Liver (tissue), 9 donors: Measurements from ENCODE around the gene GZMH. TPM values are rescaled to one million over a fixed set of nuclear protein-coding genes. Genes with fewer than 3 reads are reported as not detected.

Source experiments
- DNase-seq: peaks from one replicate; pipeline ENCODE4 v3.0.0-alpha.2; 2017; ENCODE audit warnings: low spot score
- H3K27ac ChIP-seq, 2 donors: one replicate each; pipeline ENCODE4 v1.7.0; 2013; ENCODE audit warnings: inconsistent platforms in 2 of 2, low read length in 2 of 2, control low read depth in 1 of 2, low read depth in 1 of 2, mild to moderate bottlenecking in 1 of 2
- H3K27me3 ChIP-seq, 4 donors: one replicate each; pipeline versions ENCODE4 v1.6.1 to v1.7.0; 2013; ENCODE audit warnings: low read length in 3 of 4, inconsistent platforms in 1 of 4, mild to moderate bottlenecking in 1 of 4, moderate library complexity in 1 of 4; ENCODE audit not compliant: control insufficient read depth in 4 of 4, insufficient read depth in 4 of 4
- H3K36me3 ChIP-seq, 4 donors: one replicate each; pipeline versions ENCODE4 v1.6.1 to v1.7.0; 2013; ENCODE audit warnings: low read length in 3 of 4, mild to moderate bottlenecking in 3 of 4, low read depth in 1 of 4, moderate library complexity in 1 of 4; ENCODE audit not compliant: control insufficient read depth in 4 of 4, insufficient read depth in 3 of 4
- H3K4me1 ChIP-seq, 4 donors: one replicate each; pipeline versions ENCODE4 v1.6.1 to v1.7.0; 2013; ENCODE audit warnings: low read length in 3 of 4, mild to moderate bottlenecking in 3 of 4, moderate library complexity in 1 of 4; ENCODE audit not compliant: control insufficient read depth in 4 of 4, insufficient read depth in 4 of 4
- H3K4me3 ChIP-seq, 3 donors: one replicate each; pipeline versions ENCODE4 v1.6.1 to v1.7.0; 2013; ENCODE audit warnings: low read length in 3 of 3, control low read depth in 1 of 3, low read depth in 1 of 3, mild to moderate bottlenecking in 1 of 3
- H3K9ac ChIP-seq, 2 donors: one replicate each; pipeline ENCODE4 v1.7.0; 2013; ENCODE audit warnings: low read length in 2 of 2, mild to moderate bottlenecking in 2 of 2, moderate library complexity in 2 of 2, control low read depth in 1 of 2, low read depth in 1 of 2
- H3K9me3 ChIP-seq, 4 donors: one replicate each; pipeline versions ENCODE4 v1.6.1 to v1.7.0; 2013; ENCODE audit warnings: low read length in 3 of 4; ENCODE audit not compliant: control insufficient read depth in 4 of 4
- EGR1 ChIP-seq, 2 donors: IDR thresholded peaks; 2 replicates each; pipeline ENCODE4 v1.6.1; 2016 to 2018; ENCODE audit warnings: antibody characterized with exemption in 2 of 2, low read depth in 2 of 2
- FOXA2 ChIP-seq: IDR thresholded peaks from 2 replicates; pipeline ENCODE4 v1.6.1; 2016; ENCODE audit warnings: antibody characterized with exemption
- GABPA ChIP-seq, 2 donors: IDR thresholded peaks in 1 of 2; conservative IDR thresholded peaks in 1 of 2; 2 replicates each; pipeline ENCODE4 v1.6.1; 2016; ENCODE audit warnings: antibody characterized with exemption in 2 of 2, mild to moderate bottlenecking in 1 of 2, moderate library complexity in 1 of 2
- HNF4A ChIP-seq, 2 donors: conservative IDR thresholded peaks; 2 replicates each; pipeline ENCODE4 v1.6.1; 2016; ENCODE audit warnings: antibody characterized with exemption in 2 of 2, mild to moderate bottlenecking in 2 of 2
- JUND ChIP-seq, 2 donors: IDR thresholded peaks; 2 replicates each; pipeline ENCODE4 v1.6.1; 2016; ENCODE audit warnings: antibody characterized with exemption in 2 of 2
- NR2F2 ChIP-seq: IDR thresholded peaks from 2 replicates; pipeline ENCODE4 v1.6.1; 2016; ENCODE audit warnings: antibody characterized with exemption
- RAD21 ChIP-seq, 2 donors: IDR thresholded peaks; 2 replicates each; pipeline ENCODE4 v1.6.1; 2016; ENCODE audit warnings: antibody characterized with exemption in 2 of 2, mild to moderate bottlenecking in 2 of 2
- RXRA ChIP-seq, 2 donors: IDR thresholded peaks; 2 replicates each; pipeline ENCODE4 v1.6.1; 2017 to 2018; ENCODE audit warnings: antibody characterized with exemption in 2 of 2, mild to moderate bottlenecking in 1 of 2
- SP1 ChIP-seq: IDR thresholded peaks from 2 replicates; pipeline ENCODE4 v1.6.1; 2018; ENCODE audit warnings: antibody characterized with exemption, mild to moderate bottlenecking
- TAF1 ChIP-seq: conservative IDR thresholded peaks from 2 replicates; pipeline ENCODE4 v1.6.1; 2016; ENCODE audit warnings: antibody characterized with exemption, mild to moderate bottlenecking
- YY1 ChIP-seq: IDR thresholded peaks from 2 replicates; pipeline ENCODE4 v1.6.1; 2016; ENCODE audit warnings: antibody characterized with exemption, mild to moderate bottlenecking
- WGBS: extraction: QIAGEN DNeasy Blood & Tissue Kit; methylation state at CpG from one replicate; pipeline ENCODE4 v1.1.7; 2013; 5-methylcytosine and 5-hydroxymethylcytosine counted together
- polyA plus RNA-seq, 2 donors: library from polyadenylated mRNA; stranded (reverse) in 1 of 2; unstranded in 1 of 2; fragments of 200-250 nt in 1 of 2; fragments of >200 nt in 1 of 2; fragmentation: Nextera tagmentation in 1 of 2; extraction: Ambion mirVana in 1 of 2; gene quantifications; one replicate each; pipeline versions ENCODE4 v1.2.1 to v1.2.3, GENCODE V29; 2013 to 2015
- total RNA-seq, 2 donors: library from RNA; depleted of rRNA; stranded (reverse); fragments of >200 nt; gene quantifications; one replicate each; pipeline ENCODE4 v1.2.3, GENCODE V29; 2014
- TF ChIP-seq, protein P1 (sequence below): IDR thresholded peaks from 2 replicates; pipeline ENCODE4 v1.6.1; 2016; ENCODE audit warnings: antibody characterized with exemption
- TF ChIP-seq, protein P2 (sequence below): IDR thresholded peaks from 2 replicates; pipeline ENCODE4 v1.6.1; 2016; ENCODE audit warnings: antibody characterized with exemption
- TF ChIP-seq, protein P3 (sequence below): IDR thresholded peaks from 2 replicates; pipeline ENCODE4 v1.6.1; 2016; ENCODE audit warnings: antibody characterized with exemption, mild to moderate bottlenecking
- TF ChIP-seq, protein P4 (sequence below): fragments of 150-350 bp; IDR thresholded peaks from 2 replicates; pipeline ENCODE4 v1.5.1; 2017; ENCODE audit warnings: improper control_type of control experiment, low read depth, low read length; ENCODE audit not compliant: missing input control
- donor health status: healthy.
- donor health status: healthy.
- donor health status: healthy.
- donor health status: healthy.
- donor health status: healthy.

GZMH gene
- total and polyA plus RNA-seq, 4 donors, result 0.28 to 1.6 (median 0.55) TPM

DNA sequence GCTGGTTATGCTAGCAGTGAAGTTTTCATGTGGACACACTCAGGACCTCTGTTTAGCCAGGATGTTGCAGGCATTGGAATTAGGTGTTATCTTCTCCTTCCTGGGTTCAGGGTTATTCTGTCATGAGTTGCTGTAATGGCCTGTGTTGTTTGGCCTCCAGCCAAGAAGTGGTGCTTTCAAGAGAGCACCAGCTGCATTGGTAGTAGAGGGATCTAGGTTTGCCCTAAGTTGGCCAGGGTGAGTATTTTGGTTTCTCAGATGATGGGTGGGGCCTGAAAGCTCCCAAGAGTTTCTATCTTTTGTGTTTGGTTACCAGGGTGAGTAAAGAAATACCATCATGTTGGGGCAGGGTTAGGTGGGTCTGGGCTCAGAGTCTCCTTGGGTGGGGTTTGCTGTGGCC lies 2.7 kb upstream of the GZMH start:
- no peak overlapping the region for H3K4me3 ChIP-seq
- H3K9me3 ChIP-seq, result no peaks in the 10 kb centered on the region
- TF ChIP-seq, protein P1, sequence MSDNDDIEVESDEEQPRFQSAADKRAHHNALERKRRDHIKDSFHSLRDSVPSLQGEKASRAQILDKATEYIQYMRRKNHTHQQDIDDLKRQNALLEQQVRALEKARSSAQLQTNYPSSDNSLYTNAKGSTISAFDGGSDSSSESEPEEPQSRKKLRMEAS, result no peak
- TF ChIP-seq HNF4A (conservative IDR thresholded peaks at IDR 0.05), result no peak
- TF ChIP-seq TAF1, result no peak
- no peak for TF ChIP-seq GABPA (IDR thresholded peaks at IDR 0.05 in 1 of 2, conservative IDR thresholded peaks at IDR 0.05 in 1 of 2)
- no peaks in the 10 kb centered on the region for H3K4me1 ChIP-seq
- H3K27ac ChIP-seq, result no peak overlapping the region
- no peak overlapping the region for H3K9ac ChIP-seq
- no peak for DNase-seq
- no peaks in the 10 kb centered on the region for H3K36me3 ChIP-seq
- H3K27me3 ChIP-seq, result no peaks in the 10 kb centered on the region

DNA sequence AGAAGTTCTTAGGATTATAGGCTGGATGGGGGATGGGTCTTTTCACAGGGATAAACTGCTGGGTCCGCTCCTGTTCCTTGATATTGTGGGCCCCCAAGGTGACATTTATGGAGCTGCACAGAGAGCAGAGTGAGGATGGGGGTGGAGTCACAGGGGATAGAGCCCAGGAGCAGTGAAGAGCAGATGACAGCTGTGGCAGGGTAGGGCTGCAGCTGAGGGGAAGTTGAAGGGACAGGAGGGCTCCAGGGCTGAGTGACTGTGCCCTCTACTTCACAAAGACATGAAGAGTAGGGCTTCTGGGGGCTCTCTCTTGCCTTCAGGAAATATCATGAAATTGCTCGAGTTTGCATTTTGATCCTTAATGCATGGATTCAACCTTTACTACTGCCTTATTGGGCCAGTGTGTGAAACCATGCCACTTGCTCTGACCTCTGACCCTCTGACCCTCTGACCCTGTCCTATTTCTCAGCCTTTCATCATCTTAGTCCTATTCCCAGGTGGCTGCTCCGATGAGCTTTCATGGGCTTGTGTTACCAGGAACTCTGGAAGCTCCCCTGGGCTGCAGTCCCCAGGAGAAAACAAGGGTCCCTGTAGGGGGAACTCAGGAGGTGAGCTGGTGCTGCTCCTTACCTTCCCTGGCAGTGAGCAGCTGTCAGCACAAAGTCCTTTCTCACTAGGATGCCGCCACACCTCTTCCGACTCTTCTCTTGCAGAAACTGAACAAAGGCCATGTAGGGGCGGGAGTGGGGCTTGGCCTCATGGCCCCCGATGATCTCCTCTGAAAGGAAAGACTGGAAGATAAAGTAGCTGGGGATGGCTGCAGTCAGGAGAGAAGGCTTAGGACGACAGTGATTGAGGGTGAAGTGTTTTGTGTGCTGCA lies 1.6 kb downstream of the GZMH start:
- 66% methylated on average over 8 of the region's 8 CpGs for WGBS
- H3K9me3 ChIP-seq, result no peaks in the 10 kb centered on the region
- H3K4me1 ChIP-seq, result no peaks in the 10 kb centered on the region
- H3K4me3 ChIP-seq, result no peak overlapping the region
- no peaks in the 10 kb centered on the region for H3K36me3 ChIP-seq
- H3K27me3 ChIP-seq, result no peaks in the 10 kb centered on the region
- no peak overlapping the region for H3K27ac ChIP-seq
- no peak for TF ChIP-seq RAD21 (IDR thresholded peaks at IDR 0.05)
- peak; percentile 15 for TF ChIP-seq NR2F2
- no peak overlapping the region for H3K9ac ChIP-seq
- DNase-seq, result no peak

DNA sequence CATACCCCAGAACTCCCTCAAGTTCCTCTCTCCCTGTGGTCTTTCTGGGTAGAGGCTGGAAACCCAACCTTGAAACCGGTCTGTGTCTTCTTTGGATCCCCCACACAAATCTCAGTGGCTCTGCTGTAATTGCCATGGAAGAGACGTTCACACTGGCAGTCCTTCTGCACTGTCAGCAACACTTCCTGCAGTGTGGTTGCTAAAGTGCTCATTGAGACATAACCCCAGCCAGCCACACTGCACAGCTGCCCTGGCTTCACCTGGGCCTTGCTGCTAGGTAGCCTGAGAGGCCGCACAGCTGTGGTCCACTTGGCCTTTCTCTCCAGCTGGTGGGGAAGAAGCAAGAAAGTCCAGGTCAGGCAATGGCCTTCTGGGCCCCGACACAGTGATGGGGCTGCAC lies 2.4 kb downstream of the GZMH start:
- Histone ChIP-seq H3K4me3 (no peak overlapping the region), H3K9me3 (no peaks in the 10 kb centered on the region), H3K4me1 (no peaks in the 10 kb centered on the region), H3K36me3 (no peaks in the 10 kb centered on the region), H3K27ac (no peak overlapping the region), H3K27me3 (no peaks in the 10 kb centered on the region), H3K9ac (no peak overlapping the region)
- TF ChIP-seq FOXA2, result no peak
- TF ChIP-seq, protein P2, sequence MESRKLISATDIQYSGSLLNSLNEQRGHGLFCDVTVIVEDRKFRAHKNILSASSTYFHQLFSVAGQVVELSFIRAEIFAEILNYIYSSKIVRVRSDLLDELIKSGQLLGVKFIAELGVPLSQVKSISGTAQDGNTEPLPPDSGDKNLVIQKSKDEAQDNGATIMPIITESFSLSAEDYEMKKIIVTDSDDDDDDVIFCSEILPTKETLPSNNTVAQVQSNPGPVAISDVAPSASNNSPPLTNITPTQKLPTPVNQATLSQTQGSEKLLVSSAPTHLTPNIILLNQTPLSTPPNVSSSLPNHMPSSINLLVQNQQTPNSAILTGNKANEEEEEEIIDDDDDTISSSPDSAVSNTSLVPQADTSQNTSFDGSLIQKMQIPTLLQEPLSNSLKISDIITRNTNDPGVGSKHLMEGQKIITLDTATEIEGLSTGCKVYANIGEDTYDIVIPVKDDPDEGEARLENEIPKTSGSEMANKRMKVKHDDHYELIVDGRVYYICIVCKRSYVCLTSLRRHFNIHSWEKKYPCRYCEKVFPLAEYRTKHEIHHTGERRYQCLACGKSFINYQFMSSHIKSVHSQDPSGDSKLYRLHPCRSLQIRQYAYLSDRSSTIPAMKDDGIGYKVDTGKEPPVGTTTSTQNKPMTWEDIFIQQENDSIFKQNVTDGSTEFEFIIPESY, result no peak
- TF ChIP-seq JUND (IDR thresholded peaks at IDR 0.05), result no peak
- TF ChIP-seq TAF1, result no peak
- no peak for TF ChIP-seq NR2F2
- no peak for TF ChIP-seq HNF4A (conservative IDR thresholded peaks at IDR 0.05)
- TF ChIP-seq EGR1 (IDR thresholded peaks at IDR 0.05; ENCODE audit: low read depth in 2 of 2), result no peak
- TF ChIP-seq RAD21 (IDR thresholded peaks at IDR 0.05), result no peak
- no peak for TF ChIP-seq GABPA (IDR thresholded peaks at IDR 0.05 in 1 of 2, conservative IDR thresholded peaks at IDR 0.05 in 1 of 2)
- TF ChIP-seq, protein P3, sequence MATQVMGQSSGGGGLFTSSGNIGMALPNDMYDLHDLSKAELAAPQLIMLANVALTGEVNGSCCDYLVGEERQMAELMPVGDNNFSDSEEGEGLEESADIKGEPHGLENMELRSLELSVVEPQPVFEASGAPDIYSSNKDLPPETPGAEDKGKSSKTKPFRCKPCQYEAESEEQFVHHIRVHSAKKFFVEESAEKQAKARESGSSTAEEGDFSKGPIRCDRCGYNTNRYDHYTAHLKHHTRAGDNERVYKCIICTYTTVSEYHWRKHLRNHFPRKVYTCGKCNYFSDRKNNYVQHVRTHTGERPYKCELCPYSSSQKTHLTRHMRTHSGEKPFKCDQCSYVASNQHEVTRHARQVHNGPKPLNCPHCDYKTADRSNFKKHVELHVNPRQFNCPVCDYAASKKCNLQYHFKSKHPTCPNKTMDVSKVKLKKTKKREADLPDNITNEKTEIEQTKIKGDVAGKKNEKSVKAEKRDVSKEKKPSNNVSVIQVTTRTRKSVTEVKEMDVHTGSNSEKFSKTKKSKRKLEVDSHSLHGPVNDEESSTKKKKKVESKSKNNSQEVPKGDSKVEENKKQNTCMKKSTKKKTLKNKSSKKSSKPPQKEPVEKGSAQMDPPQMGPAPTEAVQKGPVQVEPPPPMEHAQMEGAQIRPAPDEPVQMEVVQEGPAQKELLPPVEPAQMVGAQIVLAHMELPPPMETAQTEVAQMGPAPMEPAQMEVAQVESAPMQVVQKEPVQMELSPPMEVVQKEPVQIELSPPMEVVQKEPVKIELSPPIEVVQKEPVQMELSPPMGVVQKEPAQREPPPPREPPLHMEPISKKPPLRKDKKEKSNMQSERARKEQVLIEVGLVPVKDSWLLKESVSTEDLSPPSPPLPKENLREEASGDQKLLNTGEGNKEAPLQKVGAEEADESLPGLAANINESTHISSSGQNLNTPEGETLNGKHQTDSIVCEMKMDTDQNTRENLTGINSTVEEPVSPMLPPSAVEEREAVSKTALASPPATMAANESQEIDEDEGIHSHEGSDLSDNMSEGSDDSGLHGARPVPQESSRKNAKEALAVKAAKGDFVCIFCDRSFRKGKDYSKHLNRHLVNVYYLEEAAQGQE, result no peak
- no peak for TF ChIP-seq SP1
- TF ChIP-seq RXRA (IDR thresholded peaks at IDR 0.05), result no peak
- TF ChIP-seq YY1, result no peak
- TF ChIP-seq, protein P1, result no peak
- TF ChIP-seq, protein P4, sequence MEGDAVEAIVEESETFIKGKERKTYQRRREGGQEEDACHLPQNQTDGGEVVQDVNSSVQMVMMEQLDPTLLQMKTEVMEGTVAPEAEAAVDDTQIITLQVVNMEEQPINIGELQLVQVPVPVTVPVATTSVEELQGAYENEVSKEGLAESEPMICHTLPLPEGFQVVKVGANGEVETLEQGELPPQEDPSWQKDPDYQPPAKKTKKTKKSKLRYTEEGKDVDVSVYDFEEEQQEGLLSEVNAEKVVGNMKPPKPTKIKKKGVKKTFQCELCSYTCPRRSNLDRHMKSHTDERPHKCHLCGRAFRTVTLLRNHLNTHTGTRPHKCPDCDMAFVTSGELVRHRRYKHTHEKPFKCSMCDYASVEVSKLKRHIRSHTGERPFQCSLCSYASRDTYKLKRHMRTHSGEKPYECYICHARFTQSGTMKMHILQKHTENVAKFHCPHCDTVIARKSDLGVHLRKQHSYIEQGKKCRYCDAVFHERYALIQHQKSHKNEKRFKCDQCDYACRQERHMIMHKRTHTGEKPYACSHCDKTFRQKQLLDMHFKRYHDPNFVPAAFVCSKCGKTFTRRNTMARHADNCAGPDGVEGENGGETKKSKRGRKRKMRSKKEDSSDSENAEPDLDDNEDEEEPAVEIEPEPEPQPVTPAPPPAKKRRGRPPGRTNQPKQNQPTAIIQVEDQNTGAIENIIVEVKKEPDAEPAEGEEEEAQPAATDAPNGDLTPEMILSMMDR, result no peak
- 77% methylated on average over 4 of the region's 4 CpGs for WGBS
- no peak for DNase-seq
